Measurements from ENCODE around the gene FEM1A. TPM values are rescaled to one million over a fixed set of nuclear protein-coding genes. Genes with fewer than 3 reads are reported as not detected.
A peak's percentile ranks its signal among the peaks of the same experiment; 100 is the strongest.

FEM1A gene
- total and polyA plus RNA-seq, 9 donors, result 3.6 to 11.4 (median 9.1) TPM

GRCh38 chr19:4768934-4769777 lies 22.4 kb upstream of the FEM1A start:
- H3K4me3 ChIP-seq, result no peak overlapping the region
- no peak overlapping the region for H3K27ac ChIP-seq
- H3K27me3 ChIP-seq, result no peaks in the 10 kb centered on the region
- no peaks in the 10 kb centered on the region for H3K9me3 ChIP-seq
- intact Hi-C loops (cut with DNase I), result no loop called here
- no peaks in the 10 kb centered on the region for H3K4me1 ChIP-seq (ENCODE audit: insufficient read depth)
- peak; percentile 82 to 91 (median 90) for DNase-seq
- no peaks in the 10 kb centered on the region for H3K36me3 ChIP-seq
- TF ChIP-seq POLR2A (IDR thresholded peaks at IDR 0.05), result no peak
- TF ChIP-seq EP300 (IDR thresholded peaks at IDR 0.05), result no peak
- TF ChIP-seq CTCF (IDR thresholded peaks at IDR 0.05), result no peak
- 5 to 7% (median 6%) methylated on average over 37 of the region's 37 CpGs for WGBS, 3 donors

GRCh38 chr19:4772566-4772965 lies 19.0 kb upstream of the FEM1A start:
- H3K9me3 ChIP-seq, result no peaks in the 10 kb centered on the region
- 29 to 44% (median 40%) methylated on average over 2 of the region's 2 CpGs for WGBS, 3 donors
- H3K27me3 ChIP-seq, result no peaks in the 10 kb centered on the region
- intact Hi-C loops (cut with DNase I), result no loop called here
- DNase-seq, result no peak
- H3K4me1 ChIP-seq (ENCODE audit: insufficient read depth), result no peaks in the 10 kb centered on the region
- no peak overlapping the region for H3K4me3 ChIP-seq
- no peaks in the 10 kb centered on the region for H3K36me3 ChIP-seq
- H3K27ac ChIP-seq, result no peak overlapping the region
- TF ChIP-seq EP300 (IDR thresholded peaks at IDR 0.05) (no peak), CTCF (IDR thresholded peaks at IDR 0.05) (no peak), POLR2A (IDR thresholded peaks at IDR 0.05) (no peak)

GRCh38 chr19:4773047-4773640 lies 18.4 kb upstream of the FEM1A start:
- H3K9me3 ChIP-seq, result no peaks in the 10 kb centered on the region
- no peak overlapping the region for H3K27ac ChIP-seq
- no peak for DNase-seq
- intact Hi-C loops (cut with DNase I), result no loop called here
- WGBS, 3 donors, result 58 to 64% (median 63%) methylated on average over 9 of the region's 9 CpGs
- no peaks in the 10 kb centered on the region for H3K36me3 ChIP-seq
- TF ChIP-seq POLR2A (IDR thresholded peaks at IDR 0.05) (no peak), CTCF (IDR thresholded peaks at IDR 0.05) (no peak), EP300 (IDR thresholded peaks at IDR 0.05) (no peak)
- no peak overlapping the region for H3K4me3 ChIP-seq
- H3K27me3 ChIP-seq, result no peaks in the 10 kb centered on the region
- no peaks in the 10 kb centered on the region for H3K4me1 ChIP-seq (ENCODE audit: insufficient read depth)

- Histone ChIP-seq H3K27ac (no peak overlapping the region), H3K4me3 (no peak overlapping the region), H3K4me1 (ENCODE audit: insufficient read depth) (no peaks in the 10 kb centered on the region), H3K36me3 (no peaks in the 10 kb centered on the region), H3K9me3 (no peaks in the 10 kb centered on the region), H3K27me3 (no peaks in the 10 kb centered on the region)
- WGBS, 3 donors, result 57 to 66% (median 60%) methylated on average over 3 of the region's 3 CpGs
- intact Hi-C loops (cut with DNase I), result no loop called here
- TF ChIP-seq POLR2A (IDR thresholded peaks at IDR 0.05) (no peak), CTCF (IDR thresholded peaks at IDR 0.05) (no peak), EP300 (IDR thresholded peaks at IDR 0.05) (no peak)
- no peak for DNase-seq
Observed at GRCh38 chr19:4774136-4774535, 17.4 kb upstream of the FEM1A start.
